M059J (cell line): Measurements from ENCODE around the gene PRR5. TPM values are rescaled to one million over a fixed set of nuclear protein-coding genes. Genes with fewer than 3 reads are reported as not detected.

ENCODE experiments used
- total RNA-seq: library from RNA; depleted of rRNA; stranded (reverse); fragments of >200 nt; shearing (Covaris generic); gene quantifications from 2 replicates; pipeline ENCODE4 v1.2.3, GENCODE V29; 2014; rRNA removed

Gene PRR5
- total RNA-seq, 1 experiment from 2014 or later, result not detected

Other genes with a start within 250 kb of the PRR5 start
- gene RTL6, start 204.0 kb upstream of the PRR5 start, total RNA-seq, result 12.7 and 17.0 TPM in 2 replicates
- not detected in 2 replicates for gene ARHGAP8, start 50.4 kb downstream of the PRR5 start, total RNA-seq